IMR-90 (cell line): Measurements from ENCODE around the gene TPTE. TPM values are rescaled to one million over a fixed set of nuclear protein-coding genes. Genes with fewer than 3 reads are reported as not detected.
"Not testable (repeated sequence)": the region's sequence is repeated elsewhere in the genome, so short reads cannot be mapped to it uniquely, and the experiment has no call there.

Experiments used
- ATAC-seq: fragments of 200-7000 bp; cut with Tn5 transposase; 2 replicates; pipeline ENCODE4 v1.9.1; 2020; ENCODE audit warnings: low read depth, mild to moderate bottlenecking, moderate library complexity
- BruUV-seq: library from RNA; stranded (reverse); fragments of 400-500 nt; replicated peaks from 2 replicates; lab custom pipeline; 2021; lab: Mats Ljungman, UMichigan
- CTCF ChIA-PET: fragments of 300-600 bp; formaldehyde crosslinking; extraction: SDS; loops from one replicate; lab custom pipeline; 2021; ENCODE audit warnings: antibody characterized with exemption; lab: Yijun Ruan, JAX
- POLR2A ChIA-PET: fragments of 300-600 bp; sonication (Branson Sonifier 250); formaldehyde crosslinking; loops from one replicate; lab custom pipeline; 2022; ENCODE audit warnings: antibody characterized with exemption; ENCODE audit not compliant: unreplicated experiment; lab: Charles Lee
- DNase-seq: peaks from one replicate; pipeline ENCODE4 v3.0.0; 2013
- H2AFZ ChIP-seq: replicated peaks from 2 replicates; pipeline ENCODE3; 2013; ENCODE audit warnings: low read length, mild to moderate bottlenecking; ENCODE audit not compliant: poor library complexity
- H2AK5ac ChIP-seq: 2 replicates; pipeline ENCODE4 v1.6.1; 2013; ENCODE audit warnings: low read depth, low read length, inconsistent platforms
- H2AK9ac ChIP-seq: replicated peaks from 2 replicates; pipeline ENCODE3; 2013; ENCODE audit warnings: mild to moderate bottlenecking, low read depth, low read length, moderate library complexity; ENCODE audit not compliant: poor library complexity
- H2BK120ac ChIP-seq: 2 replicates; pipeline ENCODE4 v1.6.1; 2013; ENCODE audit warnings: low read depth, low read length, inconsistent platforms
- H2BK15ac ChIP-seq: 3 replicates; pipeline ENCODE4 v1.6.1; 2013; ENCODE audit warnings: low read depth, low read length, inconsistent platforms
- H2BK20ac ChIP-seq: 2 replicates; pipeline ENCODE4 v1.6.1; 2013; ENCODE audit warnings: low read depth, mild to moderate bottlenecking, inconsistent platforms, low read length, moderate library complexity
- H2BK5ac ChIP-seq: 2 replicates; pipeline ENCODE4 v1.6.1; 2013; ENCODE audit warnings: mild to moderate bottlenecking, low read depth, low read length, inconsistent platforms; ENCODE audit not compliant: poor library complexity, severe bottlenecking
- H3K14ac ChIP-seq: replicated peaks from 2 replicates; pipeline ENCODE4 v1.6.1; 2013; ENCODE audit warnings: low read depth, low read length, inconsistent platforms
- H3K18ac ChIP-seq: 2 replicates; pipeline ENCODE4 v1.6.1; 2013; ENCODE audit warnings: low read depth, low read length, control low read depth
- H3K23ac ChIP-seq: 2 replicates; pipeline ENCODE4 v1.6.1; 2013; ENCODE audit warnings: low read depth, low read length, inconsistent platforms
- H3K27ac ChIP-seq: 2 replicates; pipeline ENCODE4 v1.5.1; 2013; ENCODE audit warnings: mild to moderate bottlenecking, control low read depth, low read length; ENCODE audit not compliant: insufficient read depth
- H3K27me3 ChIP-seq: 2 replicates; pipeline ENCODE4 v1.6.1; 2013; ENCODE audit warnings: low read length; ENCODE audit not compliant: control insufficient read depth, insufficient read depth
- H3K36me3 ChIP-seq: 2 replicates; pipeline ENCODE4 v1.6.1; 2013; ENCODE audit warnings: low read length, mixed read lengths; ENCODE audit not compliant: control insufficient read depth, insufficient read depth
- H3K4ac ChIP-seq: 2 replicates; pipeline ENCODE4 v1.6.1; 2013; ENCODE audit warnings: low read depth, low read length, inconsistent platforms
- H3K4me1 ChIP-seq: 2 replicates; pipeline ENCODE4 v1.6.1; 2013; ENCODE audit warnings: low read length, mixed read lengths; ENCODE audit not compliant: control insufficient read depth, insufficient read depth
- H3K4me2 ChIP-seq: 2 replicates; pipeline ENCODE4 v1.6.1; 2013; ENCODE audit warnings: low read depth, mild to moderate bottlenecking, control low read depth, low read length, moderate library complexity
- H3K4me3 ChIP-seq: 2 replicates; pipeline ENCODE4 v1.5.1; 2013; ENCODE audit warnings: low read depth, mild to moderate bottlenecking, control low read depth, low read length, moderate library complexity; ENCODE audit not compliant: insufficient read depth
- H3K56ac ChIP-seq: 2 replicates; pipeline ENCODE4 v1.6.1; 2013; ENCODE audit warnings: low read length, inconsistent platforms; ENCODE audit not compliant: insufficient read depth; ENCODE audit errors: extremely low read depth
- H3K79me1 ChIP-seq, 2 experiments: 2 replicates each; pipeline ENCODE4 v1.6.1; 2013; ENCODE audit warnings: low read length in 2 of 2, inconsistent platforms in 1 of 2, low read depth in 1 of 2
- H3K9ac ChIP-seq: 2 replicates; pipeline ENCODE4 v1.6.1; 2013; ENCODE audit warnings: low read depth, low read length, control low read depth
- H3K9me1 ChIP-seq: 2 replicates; pipeline ENCODE4 v1.6.1; 2013; ENCODE audit warnings: low read length, inconsistent platforms; ENCODE audit not compliant: insufficient read depth
- H3K9me3 ChIP-seq: 2 replicates; pipeline ENCODE4 v1.6.1; 2013; ENCODE audit warnings: low read length; ENCODE audit not compliant: control insufficient read depth, insufficient read depth
- H4K20me1 ChIP-seq: 2 replicates; pipeline ENCODE4 v1.6.1; 2013; ENCODE audit warnings: low read length, inconsistent platforms; ENCODE audit not compliant: insufficient read depth
- H4K5ac ChIP-seq: 2 replicates; pipeline ENCODE4 v1.6.1; 2013; ENCODE audit warnings: mild to moderate bottlenecking, low read depth, low read length, control low read depth
- H4K8ac ChIP-seq, 2 experiments: 2 replicates each; pipeline ENCODE4 v1.6.1; 2013; ENCODE audit warnings: low read depth in 2 of 2, low read length in 2 of 2, control low read depth in 1 of 2, inconsistent platforms in 1 of 2
- H4K91ac ChIP-seq: 2 replicates; pipeline ENCODE4 v1.6.1; 2013; ENCODE audit warnings: low read depth, low read length, inconsistent platforms; ENCODE audit not compliant: insufficient read depth
- WGBS, 2 experiments: methylation state at CpG; one replicate each; pipeline versions ENCODE4 v1.1.5 to v1.1.7; 2013; ENCODE audit warnings: missing lambda C conversion rate in 2 of 2; ENCODE audit not compliant: insufficient read length in 1 of 2; ENCODE audit errors: extremely low coverage in 2 of 2; 5-methylcytosine and 5-hydroxymethylcytosine counted together
- dilution Hi-C: fragments of 300-500 bp; cut with HindIII; formaldehyde crosslinking; loops from one replicate; pipeline ENCODE4 v1.14.3; 2018; ENCODE audit warnings: low sequenced_read_pairs; ENCODE audit not compliant: unreplicated experiment
- in situ Hi-C: fragments of 300-500 bp; cut with MboI; formaldehyde crosslinking; loops from 3 replicates; pipeline ENCODE4 v1.14.3; 2019; ENCODE audit warnings: low sequenced_read_pairs, inconsistent platforms, mixed read lengths
- intact Hi-C: fragments of 100-400 bp; cut with micrococcal nuclease; formaldehyde crosslinking; loops from 2 replicates; pipeline ENCODE4 v1.10.0; 2022
- polyA plus RNA-seq, 3 experiments: library from polyadenylated mRNA; depleted of rRNA; stranded (reverse); fragments of >200 nt; gene quantifications; 2 replicates each; pipeline ENCODE4 v1.2.3, GENCODE V29; 2012; ENCODE audit warnings: low replicate concordance in 1 of 3
- total RNA-seq: library from RNA; depleted of rRNA; stranded (reverse); fragments of >200 nt; gene quantifications from 2 replicates; pipeline ENCODE4 v1.2.3, GENCODE V29; 2012

Gene TPTE
- total and polyA plus RNA-seq, 2 of the 4 experiments (the other 2 are of a cell fraction) = not detected

- H3K9me1 ChIP-seq, H3K4me2 ChIP-seq, CTCF ChIA-PET, dilution Hi-C loops, H3K56ac ChIP-seq, H4K8ac ChIP-seq, H4K20me1 ChIP-seq, H3K14ac ChIP-seq, H3K23ac ChIP-seq, H2BK5ac ChIP-seq, H3K79me1 ChIP-seq, H2AK5ac ChIP-seq, H3K4me3 ChIP-seq, H4K5ac ChIP-seq, in situ Hi-C loops, H3K36me3 ChIP-seq, H2AK9ac ChIP-seq, H2BK20ac ChIP-seq, intact Hi-C loops, H3K4me1 ChIP-seq, H2BK15ac ChIP-seq, BruUV-seq, H3K27ac ChIP-seq, H3K9ac ChIP-seq, H4K91ac ChIP-seq, H2AFZ ChIP-seq, POLR2A ChIA-PET, ATAC-seq, H3K27me3 ChIP-seq, H3K18ac ChIP-seq, DNase-seq, H3K4ac ChIP-seq, H2BK120ac ChIP-seq: not testable (repeated sequence)
- whole genome bisulfite sequencing, 2 experiments = no CpG with 5 or more reads among the region's 4 CpGs
- H3K9me3 ChIP-seq = peaks cover 14% of the 10 kb centered on the region
Observed at GRCh38 chr21:10649350-10650149, 128.2 kb downstream of the TPTE start.

DNA sequence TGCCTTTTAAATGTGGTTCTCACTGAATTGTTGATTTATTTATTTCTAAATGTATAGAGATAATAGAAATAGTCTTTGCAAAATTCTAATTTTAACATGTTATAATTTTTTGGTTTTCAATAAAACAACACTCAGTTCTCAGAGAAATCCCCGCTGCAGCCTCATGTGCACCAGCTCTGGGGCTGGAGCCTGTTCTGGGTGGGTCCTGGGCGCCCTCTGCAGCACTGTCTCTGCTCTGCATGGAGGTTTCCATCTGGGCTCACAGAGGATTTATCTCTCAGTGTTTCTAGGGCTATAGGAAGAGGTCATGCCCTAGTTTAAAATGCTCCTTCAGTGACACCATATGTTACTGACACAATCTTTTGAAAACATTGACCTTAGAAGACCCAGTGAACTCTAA, 128.9 kb downstream of the TPTE start:
- DNase-seq, H2BK120ac ChIP-seq, H3K79me1 ChIP-seq, H2BK20ac ChIP-seq, H3K9me1 ChIP-seq, H3K4ac ChIP-seq, H3K36me3 ChIP-seq, H3K9ac ChIP-seq, intact Hi-C loops, in situ Hi-C loops, H3K14ac ChIP-seq, H4K8ac ChIP-seq, H3K4me1 ChIP-seq, H3K23ac ChIP-seq, H2AK5ac ChIP-seq, H2AK9ac ChIP-seq, H2BK15ac ChIP-seq, H4K20me1 ChIP-seq, BruUV-seq, H2AFZ ChIP-seq, dilution Hi-C loops, H2BK5ac ChIP-seq, H3K4me3 ChIP-seq, H3K18ac ChIP-seq, H3K27me3 ChIP-seq, H3K4me2 ChIP-seq, H3K27ac ChIP-seq, H3K56ac ChIP-seq, H4K91ac ChIP-seq, POLR2A ChIA-PET, CTCF ChIA-PET, H4K5ac ChIP-seq, ATAC-seq: not testable (repeated sequence)
- H3K9me3 ChIP-seq = peaks cover 11% of the 10 kb centered on the region
- WGBS, 2 experiments = no CpG with 5 or more reads among the region's 2 CpGs
